Measurements from ENCODE around the gene SNX32.
"Not testable (repeated sequence)": the region's sequence is repeated elsewhere in the genome, so short reads cannot be mapped to it uniquely, and the experiment has no call there.

SNX32 gene

DNA sequence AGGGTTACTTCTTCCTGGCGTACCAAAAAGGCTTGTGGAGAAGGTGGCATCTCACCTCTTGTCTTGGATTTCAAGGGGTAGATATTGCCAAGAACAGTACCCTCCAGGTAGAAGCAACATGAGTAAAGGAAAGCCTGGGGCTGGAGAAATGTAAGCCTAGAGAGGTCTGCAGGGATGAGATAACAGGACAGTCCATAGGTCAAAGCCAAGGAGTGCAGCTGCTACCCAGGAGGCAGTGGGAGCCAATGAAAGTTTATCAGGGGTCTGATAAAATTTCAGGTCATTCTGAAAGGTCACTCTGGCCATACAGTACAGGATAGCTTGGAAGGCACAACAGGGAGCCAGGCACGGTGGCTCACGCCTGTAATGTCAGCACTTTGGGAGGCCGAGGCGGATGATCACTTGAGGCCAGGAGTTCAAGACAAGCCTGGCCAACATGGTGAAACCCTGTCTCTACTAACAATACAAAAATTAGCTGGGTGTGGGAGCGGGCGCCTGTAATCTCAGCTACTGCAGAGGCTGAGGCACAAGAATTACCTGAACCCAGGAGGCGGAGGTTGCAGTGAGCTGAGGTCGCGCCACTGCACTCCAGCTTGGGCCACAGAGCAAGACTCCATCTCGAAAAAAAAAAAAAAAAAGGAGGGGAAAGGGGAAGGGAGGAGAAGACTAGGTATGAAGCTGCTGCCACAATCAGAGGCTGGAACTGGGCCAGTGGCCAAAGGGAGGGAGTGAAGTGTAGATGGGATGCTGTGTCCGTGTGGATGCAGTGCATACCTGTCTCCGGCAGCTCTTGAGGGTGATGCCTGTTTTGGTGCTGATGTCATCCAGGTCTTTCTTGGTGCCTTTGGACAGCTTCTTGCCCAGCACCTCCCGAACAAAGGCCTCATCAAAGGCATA, 53.3 kb downstream of the SNX32 start:
- no peak for DNase-seq (ENCODE audit: low read depth)

DNA sequence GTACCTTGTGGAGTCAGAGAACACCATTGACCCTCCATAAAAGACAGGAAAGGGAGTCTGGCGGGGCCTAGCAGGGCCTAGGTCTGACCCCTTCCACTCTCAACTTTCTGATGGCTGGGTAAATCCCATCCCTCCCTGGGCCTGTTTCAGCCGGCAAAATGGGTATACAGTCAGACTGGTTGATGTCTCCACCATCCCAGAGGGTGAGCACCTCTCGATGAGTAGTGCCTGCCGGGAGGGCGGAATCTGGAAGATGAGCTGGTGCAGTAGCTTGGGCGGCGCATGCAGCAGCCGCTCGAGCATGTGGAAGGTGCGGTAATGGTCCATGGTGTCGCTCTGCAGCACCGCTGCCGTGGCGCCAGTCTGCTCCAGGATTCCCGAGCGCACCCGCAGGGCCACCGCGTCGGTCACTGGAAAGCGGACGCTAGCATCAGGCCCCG, 54.0 kb downstream of the SNX32 start:
- no peak for DNase-seq (ENCODE audit: low read depth)

- peak; percentile 98 for DNase-seq (ENCODE audit: low read depth)
Measured at GRCh38 chr11:65888163-65888814, 54.5 kb downstream of the SNX32 start, which contains the start of gene FIBP. FIBP (minus strand) TSS chr11:65888471; CDS start chr11:65888418, 53 bp downstream.

GRCh38 chr11:65890324-65891218, 56.8 kb downstream of the SNX32 start, which contains the start of gene CCDC85B:
CCDC85B (plus strand) TSS chr11:65890673; CDS start chr11:65890784, 111 bp downstream.
- peak; percentile 98 for DNase-seq (ENCODE audit: low read depth)

DNA sequence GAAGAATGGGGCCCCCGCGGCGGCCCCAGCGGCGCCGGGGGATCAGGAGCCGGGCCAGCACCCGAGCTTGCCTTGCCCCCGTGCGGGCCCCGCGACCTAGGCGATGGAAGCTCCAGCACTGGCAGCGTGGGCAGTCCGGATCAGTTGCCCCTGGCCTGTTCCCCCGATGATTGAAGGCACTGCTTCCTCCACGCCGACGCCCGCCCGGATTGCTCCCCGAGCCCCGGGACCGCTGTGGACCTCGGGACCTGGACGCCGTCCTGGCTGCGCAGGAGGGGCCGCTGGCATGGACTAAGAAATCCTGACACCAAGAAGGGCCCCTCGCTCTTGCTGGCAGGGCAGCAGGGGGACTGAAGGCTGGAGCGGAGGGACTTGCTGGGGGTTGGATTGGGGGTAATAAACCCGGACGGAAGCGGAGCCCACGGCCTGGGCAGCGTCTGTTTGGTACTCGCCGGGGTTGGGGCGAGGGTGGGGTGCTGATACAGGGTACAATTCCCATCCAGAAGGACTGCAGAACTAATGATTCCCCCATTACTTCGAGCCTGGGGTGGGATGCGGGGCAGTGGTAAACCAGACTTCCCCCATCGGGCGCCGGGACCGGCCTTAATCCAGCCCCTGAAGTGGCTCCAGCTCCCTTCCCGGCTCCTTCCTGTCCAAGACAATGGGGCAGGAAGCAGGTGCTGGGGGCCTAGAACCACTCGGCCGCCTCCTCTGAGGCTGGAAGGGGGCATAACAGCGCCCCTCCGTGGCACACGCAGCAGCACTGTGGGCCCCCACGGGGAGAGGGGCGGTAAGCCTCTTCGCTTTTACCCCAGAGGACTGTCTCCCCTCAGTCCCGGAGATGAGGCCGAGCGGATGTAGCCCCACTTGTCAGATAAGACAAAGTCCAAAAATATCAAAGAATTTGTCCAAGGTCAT, 57.7 kb downstream of the SNX32 start:
- DNase-seq (ENCODE audit: low read depth) = peak; percentile 41

GRCh38 chr11:65892137-65892540, 58.4 kb downstream of the SNX32 start:
- not testable (repeated sequence) for DNase-seq (ENCODE audit: low read depth)

GRCh38 chr11:65892661-65893317, 59.0 kb downstream of the SNX32 start:
- peak; percentile 35 for DNase-seq (ENCODE audit: low read depth)

DNA sequence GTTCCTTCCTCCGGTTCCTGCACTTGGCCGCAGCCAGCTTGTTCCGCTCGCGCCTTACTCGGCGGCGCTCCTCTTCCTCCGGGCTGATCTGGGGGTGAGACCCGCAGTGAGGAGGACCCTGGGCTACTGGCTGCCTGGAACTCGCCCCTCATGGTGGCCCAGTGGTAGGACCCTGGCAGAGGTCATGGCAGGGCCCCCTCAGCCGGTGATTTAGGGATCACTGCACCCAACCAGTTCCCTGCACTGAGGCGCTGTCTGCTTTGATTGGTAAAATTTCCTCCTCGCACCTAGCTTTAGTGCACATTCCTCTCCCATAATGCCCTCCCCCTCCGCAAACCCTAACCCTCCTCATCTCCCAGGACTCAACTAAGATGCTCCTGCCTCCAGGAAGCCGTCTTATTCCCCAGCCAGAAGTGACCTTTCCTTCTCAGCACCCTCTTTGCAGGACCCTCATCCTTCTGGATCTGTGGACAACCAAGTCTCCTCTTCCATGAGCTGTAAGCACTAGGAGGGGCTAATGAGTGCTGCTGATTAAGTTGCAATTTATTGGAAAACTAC, 60.4 kb downstream of the SNX32 start:
- no peak for DNase-seq (ENCODE audit: low read depth)

GRCh38 chr11:65895482-65895981, 61.8 kb downstream of the SNX32 start:
- DNase-seq (ENCODE audit: low read depth) = no peak

GRCh38 chr11:65896034-65896999, 62.6 kb downstream of the SNX32 start:
- no peak for DNase-seq (ENCODE audit: low read depth)

GRCh38 chr11:65897020-65897471, 63.3 kb downstream of the SNX32 start:
- DNase-seq (ENCODE audit: low read depth) = peak; percentile 23

GRCh38 chr11:65898656-65899355, 65.0 kb downstream of the SNX32 start:
- DNase-seq (ENCODE audit: low read depth) = peak; percentile 28

DNA sequence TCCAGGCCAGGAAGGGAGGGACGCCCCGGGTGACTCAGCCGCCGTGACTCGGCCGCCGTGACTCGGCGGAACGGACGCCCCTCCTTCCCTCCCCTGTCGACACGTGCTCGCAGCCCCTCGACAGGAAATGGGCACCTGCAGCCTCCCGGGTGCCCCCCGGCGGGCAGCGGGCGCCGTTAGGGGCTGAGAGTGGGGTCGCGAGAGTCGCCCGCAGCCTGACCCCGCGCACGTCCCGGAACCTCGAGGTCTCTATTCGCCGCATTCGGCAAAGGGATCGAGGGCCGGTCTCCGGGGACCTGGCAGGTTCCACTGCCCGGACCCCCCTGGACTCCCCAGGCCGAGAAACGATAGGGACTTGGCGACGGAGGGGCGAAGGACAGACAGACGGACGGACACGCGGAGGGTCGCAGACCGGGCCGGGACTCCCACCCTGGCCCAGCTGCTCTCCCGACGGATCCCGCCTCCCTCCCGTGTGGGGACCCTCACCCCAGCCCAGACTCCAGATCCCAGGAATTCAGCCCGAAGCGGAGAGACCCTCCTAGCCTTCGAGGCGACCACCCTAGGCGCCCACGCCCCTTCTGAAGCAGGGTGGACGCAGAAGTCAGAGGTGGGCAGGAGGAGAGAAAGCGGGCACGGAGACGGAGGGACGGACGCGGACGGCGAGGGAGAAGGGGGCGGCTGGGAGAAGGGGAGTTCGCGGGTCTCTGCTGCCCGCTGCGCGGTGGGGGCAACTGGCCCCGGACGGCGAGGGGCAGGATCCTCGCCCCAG, 65.8 kb downstream of the SNX32 start:
- DNase-seq (ENCODE audit: low read depth) = peak; percentile 83

GRCh38 chr11:65900125-65900898, 66.5 kb downstream of the SNX32 start, which contains the start of gene FOSL1:
FOSL1 (minus strand) TSS chr11:65900388; CDS start chr11:65900339, 49 bp downstream.
- peak; percentile 98 for DNase-seq (ENCODE audit: low read depth)

- DNase-seq (ENCODE audit: low read depth) = no peak
Measured at GRCh38 chr11:65900899-65901180, 67.1 kb downstream of the SNX32 start.

DNA sequence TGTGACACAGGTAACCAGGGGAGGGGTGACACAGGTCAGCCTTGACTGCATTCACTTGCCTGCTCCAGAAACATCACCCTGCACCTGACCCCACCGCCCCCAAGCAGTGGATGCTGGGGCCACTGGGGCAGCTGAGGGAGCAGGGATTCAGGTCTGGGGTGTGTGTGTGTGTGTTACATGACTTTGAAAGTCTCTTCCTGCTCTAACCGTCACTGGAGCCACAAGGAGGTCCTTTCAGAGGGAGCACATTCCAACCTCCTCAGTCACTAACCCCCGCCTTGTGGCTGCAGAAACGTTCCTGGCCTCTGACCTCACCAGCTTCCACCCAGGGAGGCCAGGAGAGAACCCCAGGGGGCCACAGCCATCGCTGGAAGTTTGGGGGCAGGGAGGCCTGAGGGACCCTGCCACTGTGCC, 69.3 kb downstream of the SNX32 start:
- peak; percentile 87 for DNase-seq (ENCODE audit: low read depth)
